WERI-Rb-1 (cell line): ENCODE measurements around the gene ARMC7.

ENCODE experiments used
- DNase-seq: peaks from one replicate; pipeline ENCODE4 v3.0.0-alpha.2; 2020
- H3K27ac ChIP-seq: fragments of 250-450 bp; sonication (Bioruptor Pico); 2 replicates; pipeline ENCODE4 v1.5.1; 2020; ENCODE audit warnings: mild to moderate bottlenecking, moderate library complexity
- H3K27me3 ChIP-seq: fragments of 250-450 bp; sonication (Bioruptor Pico); 2 replicates; pipeline ENCODE4 v1.5.1; 2021; ENCODE audit warnings: mild to moderate bottlenecking, low read depth, moderate library complexity; ENCODE audit not compliant: insufficient read depth, severe bottlenecking
- H3K36me3 ChIP-seq: fragments of 250-450 bp; sonication (Bioruptor Pico); 2 replicates; pipeline ENCODE4 v1.5.1; 2020; ENCODE audit warnings: mild to moderate bottlenecking, moderate library complexity
- H3K4me3 ChIP-seq: 2 replicates; pipeline ENCODE4 v1.5.1; 2011; ENCODE audit warnings: low read depth, mild to moderate bottlenecking, control low read depth, low read length
- H3K9me3 ChIP-seq: fragments of 250-450 bp; sonication (Bioruptor Pico); 2 replicates; pipeline ENCODE4 v1.5.1; 2021; ENCODE audit warnings: mild to moderate bottlenecking, moderate library complexity; ENCODE audit not compliant: severe bottlenecking
- TF ChIP-seq, protein P1 (sequence below): IDR thresholded peaks from 2 replicates; pipeline ENCODE4 v1.5.1; 2011; ENCODE audit warnings: low read depth, mild to moderate bottlenecking, control low read depth, inconsistent platforms, low read length

ARMC7 gene

DNA sequence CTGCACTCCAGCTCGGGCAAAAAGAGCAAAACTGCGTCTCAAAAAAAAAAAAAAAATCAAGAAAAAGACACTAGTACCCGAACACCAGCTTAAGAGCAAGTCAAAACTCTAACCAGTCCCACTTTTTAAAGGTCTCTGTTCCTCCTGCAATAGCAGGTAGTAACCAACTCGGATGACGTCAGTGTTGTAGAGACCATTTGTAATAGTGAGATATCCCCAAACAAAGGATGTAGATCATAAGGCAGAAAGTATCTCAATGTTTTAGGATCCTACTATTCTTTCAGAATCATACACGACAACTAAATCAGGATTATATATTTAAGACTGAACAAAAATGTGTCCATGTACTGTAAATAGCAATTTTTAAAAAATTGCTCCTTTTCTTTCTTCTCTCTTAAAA is 42.2 kb downstream of the ARMC7 start:
- Histone ChIP-seq H3K4me3 (no peak overlapping the region), H3K36me3 (peaks cover 52% of the 10 kb centered on the region), H3K27ac (no peak overlapping the region; the same call in 1 of the 2 replicates), H3K27me3 (no peaks in the 10 kb centered on the region), H3K9me3 (no peaks in the 10 kb centered on the region)
- TF ChIP-seq, protein P1, sequence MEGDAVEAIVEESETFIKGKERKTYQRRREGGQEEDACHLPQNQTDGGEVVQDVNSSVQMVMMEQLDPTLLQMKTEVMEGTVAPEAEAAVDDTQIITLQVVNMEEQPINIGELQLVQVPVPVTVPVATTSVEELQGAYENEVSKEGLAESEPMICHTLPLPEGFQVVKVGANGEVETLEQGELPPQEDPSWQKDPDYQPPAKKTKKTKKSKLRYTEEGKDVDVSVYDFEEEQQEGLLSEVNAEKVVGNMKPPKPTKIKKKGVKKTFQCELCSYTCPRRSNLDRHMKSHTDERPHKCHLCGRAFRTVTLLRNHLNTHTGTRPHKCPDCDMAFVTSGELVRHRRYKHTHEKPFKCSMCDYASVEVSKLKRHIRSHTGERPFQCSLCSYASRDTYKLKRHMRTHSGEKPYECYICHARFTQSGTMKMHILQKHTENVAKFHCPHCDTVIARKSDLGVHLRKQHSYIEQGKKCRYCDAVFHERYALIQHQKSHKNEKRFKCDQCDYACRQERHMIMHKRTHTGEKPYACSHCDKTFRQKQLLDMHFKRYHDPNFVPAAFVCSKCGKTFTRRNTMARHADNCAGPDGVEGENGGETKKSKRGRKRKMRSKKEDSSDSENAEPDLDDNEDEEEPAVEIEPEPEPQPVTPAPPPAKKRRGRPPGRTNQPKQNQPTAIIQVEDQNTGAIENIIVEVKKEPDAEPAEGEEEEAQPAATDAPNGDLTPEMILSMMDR, result no peak
- DNase-seq, result no peak

DNA sequence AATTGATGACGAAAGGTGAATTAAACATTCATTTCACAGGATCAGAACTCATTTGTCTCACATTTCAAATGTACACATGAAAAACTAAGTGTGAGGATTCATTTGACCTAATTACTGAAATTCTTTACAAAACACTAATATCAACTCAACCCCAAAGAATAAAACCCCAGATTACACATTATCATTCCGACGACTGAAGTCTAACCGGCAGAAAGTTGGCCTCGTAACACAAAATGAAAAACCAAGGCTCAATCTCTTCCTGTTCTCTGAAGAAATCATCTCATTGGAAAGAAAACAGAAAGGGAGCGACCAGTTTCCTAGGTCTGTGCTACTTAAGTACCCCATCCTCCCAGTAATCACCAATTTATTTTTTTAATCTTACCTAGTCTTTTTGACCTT is 42.8 kb downstream of the ARMC7 start:
- Histone ChIP-seq H3K27me3 (no peaks in the 10 kb centered on the region), H3K36me3 (peaks cover 52% of the 10 kb centered on the region), H3K27ac (no peak overlapping the region; the same call in 1 of the 2 replicates), H3K9me3 (no peaks in the 10 kb centered on the region), H3K4me3 (peak overlapping the region; percentile 81)
- DNase-seq, result no peak
- TF ChIP-seq, protein P1, result no peak

DNA sequence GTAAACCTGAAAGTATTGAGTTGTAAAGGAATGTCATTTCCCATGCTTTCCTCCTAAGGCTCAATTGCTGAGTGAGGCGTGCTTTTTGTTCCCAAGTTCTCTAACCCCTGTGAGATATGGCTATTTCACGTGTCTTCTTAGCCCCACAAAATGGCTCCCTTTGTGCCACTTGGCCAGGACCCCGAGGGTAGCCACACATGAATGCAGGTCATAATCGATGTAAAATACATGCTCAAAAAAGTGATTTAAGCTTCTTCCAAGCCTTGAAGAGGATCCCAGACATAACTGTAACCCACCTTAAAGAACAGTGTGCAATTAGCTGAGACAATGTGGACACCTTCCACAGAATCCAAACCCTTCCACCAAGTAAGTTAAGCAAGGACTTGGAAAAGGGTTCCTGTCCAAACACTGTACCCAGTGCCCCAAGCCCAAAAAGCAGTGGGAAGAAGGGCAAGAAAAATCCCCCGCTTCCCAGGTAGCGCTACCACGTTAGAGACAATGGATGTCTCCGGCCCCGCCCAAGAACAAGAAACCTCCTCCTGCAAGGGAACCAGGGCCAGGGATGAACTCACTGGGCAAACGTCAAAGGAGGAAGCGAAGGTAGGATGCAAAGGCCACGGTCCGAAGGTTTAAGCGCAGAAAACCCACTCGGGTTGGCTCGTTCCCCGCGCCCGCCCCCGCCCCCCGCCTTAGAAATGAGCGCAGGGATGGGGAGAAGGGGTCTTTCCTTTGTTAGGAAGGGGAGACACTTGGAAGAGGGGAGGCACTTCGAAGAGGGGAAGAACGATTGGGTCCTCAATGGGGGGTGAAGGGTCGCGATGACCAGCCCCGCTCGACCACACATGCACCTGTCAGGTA is 43.4 kb downstream of the ARMC7 start:
- DNase-seq, result peak; percentile 60
- Histone ChIP-seq H3K27me3 (no peaks in the 10 kb centered on the region), H3K36me3 (peaks cover 51% of the 10 kb centered on the region), H3K9me3 (no peaks in the 10 kb centered on the region), H3K4me3 (peak overlapping the region; percentile 81), H3K27ac (peak overlapping the region; percentile 85)
- TF ChIP-seq, protein P1, result no peak

DNA sequence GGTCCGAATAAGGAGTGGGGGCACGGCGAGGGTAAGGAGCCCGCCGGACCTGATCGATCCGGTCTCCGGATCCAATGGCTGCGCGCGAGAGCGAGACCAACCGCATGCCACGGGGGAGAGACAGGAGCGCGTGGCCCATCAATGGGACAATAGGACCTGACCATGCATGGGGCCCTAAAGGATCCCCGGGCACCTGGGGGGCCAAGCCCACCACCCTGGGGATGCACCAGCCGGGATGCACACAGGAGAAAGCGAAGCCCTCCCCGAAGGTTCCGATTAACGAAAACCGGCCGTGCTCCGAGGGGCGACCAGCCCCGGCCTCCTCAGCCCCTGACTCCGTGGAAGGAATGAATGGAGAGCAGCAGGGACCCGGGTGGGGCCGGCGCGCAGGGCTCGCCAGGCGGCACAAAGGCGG is 44.0 kb downstream of the ARMC7 start:
- H3K4me3 ChIP-seq, result peak overlapping the region; percentile 81
- H3K36me3 ChIP-seq, result peaks cover 50% of the 10 kb centered on the region
- DNase-seq, result peak; percentile 44
- TF ChIP-seq, protein P1, result no peak
- H3K27ac ChIP-seq, result peak overlapping the region; percentile 85
- no peaks in the 10 kb centered on the region for H3K9me3 ChIP-seq
- no peaks in the 10 kb centered on the region for H3K27me3 ChIP-seq

DNA sequence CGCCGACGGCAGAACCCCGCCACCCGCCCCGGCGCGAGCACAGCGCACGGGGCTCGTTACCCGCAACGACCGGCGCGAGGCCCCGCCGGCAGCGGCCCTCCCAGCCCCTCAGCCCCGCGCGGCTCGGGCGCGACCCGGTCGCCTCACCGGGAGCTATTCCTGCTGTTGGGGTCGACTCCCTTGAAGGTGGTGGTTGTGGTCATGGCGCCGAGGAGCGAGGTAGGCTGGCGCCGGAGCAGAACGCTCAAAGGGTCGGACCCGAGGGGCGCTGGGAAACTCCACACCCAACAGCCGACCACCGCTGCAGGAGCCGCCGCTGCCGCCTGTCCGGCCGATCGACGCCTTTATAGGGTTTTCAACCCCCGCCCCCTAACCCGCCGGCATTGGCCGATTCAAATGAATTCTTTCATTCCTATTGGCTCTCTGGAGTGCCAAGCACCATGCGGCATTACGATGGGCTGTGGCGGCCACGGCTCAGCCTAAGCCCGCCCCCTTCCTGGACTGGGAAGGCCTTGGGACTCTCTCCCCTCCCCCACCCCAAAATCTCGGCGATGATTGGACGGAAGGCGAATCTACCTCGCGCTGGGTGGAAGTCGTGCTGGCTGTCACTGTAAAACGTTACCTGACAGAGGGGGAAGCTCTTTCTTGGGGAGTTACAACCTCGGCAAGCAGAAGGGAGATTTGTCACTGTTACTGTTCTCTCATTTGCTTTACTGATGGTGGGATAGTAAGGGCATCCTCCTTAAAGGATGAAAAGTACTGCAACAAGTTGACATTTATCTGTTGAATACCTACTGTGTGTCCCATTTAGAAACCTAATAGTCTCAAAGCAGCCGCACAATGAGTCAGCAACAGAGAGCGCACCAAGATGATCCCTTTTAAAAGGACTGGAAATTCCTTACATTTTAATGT is 44.7 kb downstream of the ARMC7 start, which contains the start of gene JPT1:
Gene JPT1, minus strand, starts transcription at position 318 of the 912 bp plus-strand sequence. Its CDS starts 115 bp downstream, at position 203.
- peak; percentile 100 for DNase-seq
- Histone ChIP-seq H3K9me3 (no peaks in the 10 kb centered on the region), H3K4me3 (peak within 1 kb of the TSS; percentile 81), H3K27me3 (no peaks in the 10 kb centered on the region), H3K36me3 (peaks cover 51% of the 10 kb centered on the region), H3K27ac (peak within 1 kb of the TSS; percentile 85)
- TF ChIP-seq, protein P1, result no peak
